Stimulated activated CD4-positive, alpha-beta T cell treated with anti-CD3 and anti-CD28 coated beads, TNF-alpha, amount 100 ng/mL, for 1 hour (primary cell): ENCODE results near the gene CHSY3.

Source experiments
- DNase-seq, 3 donors: peaks; one replicate each; pipeline ENCODE4 v3.0.0-alpha.2; 2020; ENCODE audit warnings: low read depth in 3 of 3, low spot score in 1 of 3

Gene CHSY3

DNA sequence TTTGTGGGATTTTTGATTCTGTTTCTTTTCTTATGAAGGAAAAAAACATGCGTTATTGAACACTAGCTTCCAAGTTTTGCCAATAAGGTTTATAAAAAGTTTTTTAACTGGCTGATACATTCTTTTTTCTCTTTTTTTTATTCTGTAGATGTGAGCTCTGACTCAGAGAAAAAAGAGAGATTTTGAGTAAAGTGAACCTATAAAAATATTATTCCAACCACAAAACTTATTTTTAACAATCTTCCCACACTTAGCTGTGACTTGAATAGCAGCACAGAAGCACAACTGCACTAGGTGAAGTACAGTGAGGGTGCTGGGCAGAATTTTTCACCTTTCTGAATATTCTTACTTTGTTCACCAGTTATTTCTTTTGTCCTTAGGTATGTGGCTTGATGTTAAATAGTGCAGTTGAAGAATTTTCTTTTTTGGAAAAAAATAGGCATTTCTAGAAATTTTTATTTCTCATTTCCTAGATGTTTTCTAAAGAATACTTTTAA, 41.6 kb downstream of the CHSY3 start:
- no peak for DNase-seq

DNA sequence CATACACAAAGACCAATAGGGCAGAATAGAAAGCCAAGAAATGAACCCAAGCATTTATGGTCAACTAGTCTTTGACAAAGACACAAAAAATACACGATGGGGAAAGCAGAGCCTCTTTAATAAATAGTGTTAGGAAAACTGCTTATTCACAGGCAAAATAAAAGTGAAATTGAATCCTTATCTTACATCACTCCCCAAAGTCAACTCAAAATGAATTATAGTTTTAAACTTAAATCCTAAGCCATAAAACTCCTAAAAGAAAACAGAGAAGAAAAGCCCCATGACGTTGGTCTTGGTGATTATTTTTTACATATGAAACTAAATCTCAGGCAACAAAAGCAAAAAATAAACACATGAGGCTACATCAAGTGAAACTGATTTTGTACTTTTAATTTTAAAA, 46.8 kb downstream of the CHSY3 start:
- DNase-seq, result no peak

DNA sequence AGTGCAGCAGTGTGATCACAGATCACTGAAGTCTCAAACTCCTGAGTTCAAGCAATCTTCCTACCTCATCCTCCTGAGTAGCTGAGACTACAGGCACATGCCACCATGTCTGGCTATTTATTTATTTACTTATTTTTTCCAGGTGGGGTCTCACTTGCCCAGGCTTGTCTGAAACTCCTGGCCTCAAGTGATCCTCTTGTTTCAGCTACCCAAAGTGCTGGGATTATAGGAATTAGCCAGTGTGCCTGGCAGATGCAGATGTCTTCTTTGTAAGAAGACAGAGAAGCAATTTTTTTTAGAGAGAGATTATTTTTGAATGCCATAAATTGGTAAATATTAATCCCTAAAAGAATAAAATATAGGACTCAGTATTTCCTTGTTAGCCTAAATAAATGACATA, 54.3 kb downstream of the CHSY3 start:
- no peak for DNase-seq

DNA sequence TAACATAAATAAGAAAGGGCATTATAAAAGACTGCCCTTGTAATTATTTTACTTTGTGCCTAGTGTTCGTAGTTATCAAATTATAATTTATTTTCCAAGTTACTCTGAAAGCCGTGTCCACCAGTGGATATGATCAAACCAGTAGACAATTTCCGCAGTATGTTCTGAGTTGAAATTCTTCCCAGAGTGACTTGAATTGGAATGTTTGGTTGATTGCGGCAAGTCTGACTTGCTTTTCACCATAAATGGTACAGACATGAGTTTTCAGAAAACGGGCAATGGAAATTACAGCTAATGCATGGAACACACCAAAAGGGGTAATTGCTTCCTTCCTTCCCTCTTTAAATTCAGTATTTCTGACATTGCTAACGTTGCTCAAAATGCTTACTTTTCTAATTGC, 56.6 kb downstream of the CHSY3 start:
- DNase-seq, result no peak

DNA sequence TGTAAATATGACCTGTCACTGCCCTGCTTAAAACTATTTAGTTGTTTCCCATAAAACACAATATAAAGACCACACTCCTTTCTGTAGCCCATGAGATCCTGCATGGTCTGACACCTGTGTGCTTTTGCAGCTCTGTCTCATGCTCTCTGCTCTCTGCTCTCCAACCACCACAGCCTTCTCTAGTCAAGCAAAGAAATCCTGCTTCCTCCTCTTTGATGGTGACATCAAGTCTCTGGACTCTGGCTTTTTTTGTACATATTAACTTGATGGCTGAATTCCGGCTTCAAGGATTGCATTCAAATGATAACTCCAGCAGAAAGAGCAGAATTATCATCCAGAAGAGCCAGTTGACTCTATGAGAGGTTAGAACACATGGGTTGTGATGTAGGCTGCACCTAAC, 58.2 kb downstream of the CHSY3 start:
- DNase-seq, result no peak

DNA sequence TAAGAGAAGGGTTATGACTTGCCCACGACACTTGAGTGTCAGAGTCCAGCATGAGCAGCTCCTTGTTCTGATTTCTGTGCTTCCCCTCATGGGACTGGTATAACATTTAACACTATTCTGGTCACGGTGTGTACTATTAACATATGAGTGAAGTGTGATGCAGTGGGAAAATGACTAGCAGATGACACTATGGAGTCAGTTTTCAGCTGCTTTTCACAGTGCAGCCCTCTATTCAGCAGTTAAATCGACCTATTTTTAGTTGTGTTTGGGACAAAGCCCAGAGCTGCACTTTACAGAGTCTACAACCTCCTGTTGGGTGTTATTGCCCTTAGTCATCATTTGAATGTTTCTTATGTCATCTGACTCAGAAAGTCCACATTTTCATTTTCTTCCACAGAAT, 59.1 kb downstream of the CHSY3 start:
- DNase-seq, result no peak

DNA sequence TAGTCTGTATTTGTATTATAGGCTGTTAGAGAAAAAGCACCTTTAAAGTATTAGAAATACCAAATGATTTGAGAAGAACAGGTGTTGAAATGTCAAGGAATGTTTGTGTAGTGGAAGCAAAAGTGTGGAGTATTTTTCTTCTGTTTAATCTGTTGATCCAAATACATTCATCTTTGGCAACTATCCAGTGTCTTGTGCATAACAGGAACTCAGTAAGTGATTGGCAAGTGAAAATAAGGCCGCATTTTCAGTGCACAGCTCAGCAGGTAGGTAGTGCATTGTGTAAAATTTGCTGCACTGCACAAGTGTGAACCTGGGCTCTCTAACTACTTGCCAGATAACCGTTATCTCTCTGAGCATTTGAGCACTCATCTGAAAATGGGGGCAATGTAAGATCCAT, 61.8 kb downstream of the CHSY3 start:
- DNase-seq, result no peak

DNA sequence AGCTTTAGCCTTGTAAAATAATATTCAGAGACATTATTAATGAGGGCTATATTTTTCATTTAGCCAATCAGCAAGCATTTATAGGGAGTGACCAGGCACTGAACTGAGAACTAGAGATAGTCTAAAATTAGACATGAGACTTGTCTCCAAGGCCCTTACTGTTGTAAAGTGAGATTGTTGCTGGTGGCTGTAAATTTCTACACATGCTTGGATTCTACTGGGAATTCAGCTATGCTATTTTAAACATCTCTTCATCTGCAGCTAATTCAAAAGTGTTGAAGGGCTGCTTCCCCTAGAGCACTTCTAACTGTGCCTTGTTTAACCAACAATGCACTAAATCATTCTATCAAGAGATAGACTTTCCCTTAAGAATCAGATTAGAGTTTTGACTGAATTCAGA, 67.4 kb downstream of the CHSY3 start:
- no peak for DNase-seq

DNA sequence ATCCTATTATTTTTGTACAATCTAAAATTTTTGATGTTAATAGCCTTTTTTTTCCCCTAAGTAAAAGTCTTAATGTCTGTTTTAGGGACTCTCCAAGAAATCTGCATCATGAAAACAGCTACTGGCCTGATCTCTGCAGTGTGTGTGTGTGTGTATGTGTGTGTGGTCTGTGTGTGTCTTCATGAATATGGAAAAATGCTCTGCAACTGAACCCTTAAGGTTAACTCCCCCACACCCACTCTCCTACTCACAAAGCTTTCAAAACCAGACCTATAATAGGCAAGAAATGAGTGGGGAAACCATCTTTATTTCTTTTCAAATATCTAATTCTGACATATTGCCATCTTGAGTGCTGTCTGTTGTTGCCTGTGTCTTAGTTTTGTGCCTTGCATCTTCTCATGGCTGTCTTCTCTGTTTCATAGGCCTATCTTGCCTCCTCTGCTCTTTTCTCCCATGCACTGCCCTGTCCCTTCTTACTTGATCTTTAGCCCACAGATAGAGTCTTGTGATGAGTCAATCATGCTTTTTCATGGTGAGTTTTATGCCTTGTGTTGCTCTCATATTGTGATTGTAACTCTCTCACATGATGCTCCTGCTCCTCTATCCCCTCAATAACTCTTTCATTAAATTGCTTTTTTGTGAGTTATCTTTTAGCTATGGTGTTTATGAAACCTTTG, 68.3 kb downstream of the CHSY3 start:
- no peak for DNase-seq

DNA sequence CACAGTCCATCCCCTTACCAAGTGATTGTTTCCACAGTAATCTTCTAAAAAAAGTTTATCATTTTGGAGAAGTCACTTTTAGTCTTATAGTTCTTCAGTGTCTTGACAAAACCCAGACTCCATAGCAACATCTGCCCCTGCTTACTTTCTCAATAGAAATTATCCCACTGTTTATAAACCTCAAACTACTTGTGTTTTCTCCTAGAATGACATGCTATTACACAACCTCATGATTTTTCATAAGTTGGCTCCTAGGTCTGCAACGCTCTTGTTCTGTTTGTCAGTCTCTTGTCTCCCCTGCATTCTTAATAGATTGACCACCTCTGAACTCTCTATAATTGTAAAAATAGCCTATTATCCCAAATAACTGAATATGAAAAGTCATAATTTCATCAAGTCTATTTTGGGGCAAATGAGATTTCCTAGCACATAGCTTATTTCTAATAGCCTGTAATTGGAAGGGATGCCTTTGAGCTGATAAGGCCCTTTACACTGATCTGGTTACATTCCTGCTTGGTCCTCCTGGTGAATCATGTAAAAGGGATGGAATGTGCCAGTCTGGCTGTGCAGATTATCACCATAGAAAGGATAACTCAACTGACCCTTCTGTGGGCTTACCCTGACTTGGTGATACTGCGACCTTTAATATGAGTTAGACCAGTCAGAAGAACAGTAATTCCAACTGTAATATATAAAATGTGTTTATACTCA, 69.6 kb downstream of the CHSY3 start:
- DNase-seq, result no peak

DNA sequence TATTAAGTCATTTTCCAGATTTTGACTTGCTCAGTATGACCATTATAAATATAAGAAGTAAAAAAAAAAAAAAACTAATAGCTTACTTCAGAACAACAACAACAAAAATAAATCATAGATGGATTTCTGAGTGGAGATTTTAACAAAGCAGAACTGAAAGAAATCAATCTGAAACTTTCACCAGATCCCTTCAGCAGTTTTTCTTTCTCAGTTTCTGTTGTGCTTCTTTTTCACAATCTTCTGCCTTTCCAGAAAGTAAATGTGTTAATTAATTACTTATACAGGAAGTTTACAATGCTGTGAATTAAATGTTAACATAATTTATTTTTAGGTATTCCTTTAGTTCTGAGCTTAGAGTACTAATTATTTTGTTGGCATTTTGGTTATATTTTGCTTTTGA, 73.5 kb downstream of the CHSY3 start:
- no peak for DNase-seq

DNA sequence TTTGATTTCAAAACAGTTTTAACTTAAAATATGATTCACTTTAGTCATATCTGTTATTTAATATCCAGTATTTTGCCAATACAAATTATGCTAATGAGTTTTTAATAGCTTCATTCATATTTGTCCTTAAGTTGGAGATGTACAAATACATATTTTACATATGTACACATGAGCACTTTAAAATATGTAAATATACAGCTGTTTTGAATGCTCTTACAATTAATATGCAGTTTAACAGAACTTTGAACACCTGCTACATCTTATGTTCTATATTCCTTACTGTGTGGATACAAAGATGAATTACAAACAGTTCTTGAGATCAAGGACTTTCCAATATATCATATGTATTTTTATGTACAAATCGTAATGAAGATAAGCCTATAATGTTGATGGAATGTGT, 74.0 kb downstream of the CHSY3 start:
- no peak for DNase-seq

DNA sequence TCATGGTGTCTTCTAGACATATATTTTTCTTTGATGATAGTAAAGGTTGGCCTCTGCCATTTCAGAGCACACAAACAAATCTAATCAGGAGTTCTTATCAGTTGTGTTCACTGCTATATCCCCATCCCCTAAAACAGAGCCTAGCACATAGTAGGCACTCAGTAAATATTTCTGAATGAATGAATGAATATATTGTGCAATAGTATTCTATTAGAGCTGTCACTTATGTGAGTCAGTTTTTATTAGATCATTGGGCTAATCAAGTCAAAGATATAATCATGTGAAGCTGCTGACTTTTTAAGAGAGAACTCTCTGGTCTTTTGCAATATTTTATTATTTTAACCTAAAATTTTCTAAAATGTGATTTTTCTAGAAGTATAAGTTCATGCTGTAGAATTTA, 84.2 kb downstream of the CHSY3 start:
- DNase-seq, result no peak

DNA sequence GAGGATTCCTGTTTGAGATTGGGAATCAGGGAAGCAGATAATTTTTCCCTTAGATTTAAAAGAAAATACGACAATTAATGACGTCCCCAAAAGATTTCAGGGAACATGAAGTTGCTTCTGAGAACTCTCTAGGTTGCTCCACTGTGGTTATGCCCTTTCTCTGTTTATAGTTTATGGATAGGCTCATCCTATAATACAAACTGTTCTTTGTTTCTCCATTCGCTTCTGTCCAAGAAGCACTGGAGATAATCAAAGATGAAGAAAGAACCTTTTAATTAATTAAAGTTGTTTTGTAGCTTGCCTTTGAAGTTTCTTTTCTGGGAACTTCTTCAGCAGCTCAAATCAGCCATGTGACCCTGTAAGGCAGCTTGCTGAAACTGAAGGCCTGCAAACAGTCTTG, 87.5 kb downstream of the CHSY3 start:
- no peak for DNase-seq

DNA sequence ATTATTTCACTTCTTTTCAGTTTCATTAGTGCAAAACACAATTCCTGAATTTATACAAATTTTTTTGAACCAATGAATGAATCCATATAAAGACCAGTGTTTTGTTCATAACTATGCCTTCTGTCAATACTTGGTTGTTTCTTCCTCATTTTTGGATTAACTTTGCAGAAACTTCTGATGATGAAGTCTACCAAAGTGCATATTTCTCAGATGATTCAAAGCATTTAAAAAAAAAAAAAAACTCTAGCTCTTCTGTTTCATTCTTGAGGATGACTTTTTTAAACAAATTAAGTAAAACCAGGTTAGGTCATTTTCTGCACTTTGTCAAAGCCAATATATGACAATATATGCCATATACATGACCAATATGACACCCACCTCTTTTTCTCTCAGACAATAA, 92.6 kb downstream of the CHSY3 start:
- DNase-seq, result no peak

DNA sequence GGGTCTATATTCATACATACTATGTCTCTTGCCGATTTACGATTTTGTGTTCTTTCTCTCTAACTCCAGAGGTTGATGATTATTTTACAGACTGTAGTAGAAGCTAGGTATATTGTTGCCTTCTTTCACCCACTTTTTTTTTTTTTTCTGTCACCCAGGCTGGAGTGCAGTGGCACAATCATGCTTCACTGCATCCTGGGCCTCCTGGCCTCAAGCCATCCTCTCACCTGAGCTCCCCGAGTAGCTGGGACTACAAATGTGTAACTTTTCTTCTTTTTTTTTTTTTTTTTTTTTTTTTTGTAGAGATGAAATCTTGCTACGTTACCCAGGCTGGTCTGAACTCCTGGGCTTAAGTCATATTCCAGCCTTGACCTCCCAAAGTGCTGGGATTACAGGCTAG, 96.2 kb downstream of the CHSY3 start:
- DNase-seq, result no peak

DNA sequence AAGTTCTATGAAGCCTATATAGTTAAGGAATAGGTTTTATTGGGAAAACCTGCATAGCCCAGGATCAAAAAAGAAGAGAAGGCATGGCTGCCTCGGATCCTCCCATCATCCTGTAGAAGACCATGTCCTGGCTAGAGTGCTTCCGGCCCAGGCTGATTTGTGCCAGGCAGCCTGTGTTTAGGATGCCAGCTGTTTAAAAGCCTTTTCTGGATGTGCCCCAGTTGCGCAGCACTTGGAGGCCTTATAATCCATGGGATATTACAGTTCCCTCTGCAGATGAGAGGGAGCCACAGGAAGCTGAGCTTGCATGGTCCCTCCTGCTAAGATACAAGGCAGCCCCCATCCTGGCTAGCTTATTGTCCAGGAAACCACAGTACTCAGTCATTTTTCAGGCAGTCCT, 97.9 kb downstream of the CHSY3 start:
- no peak for DNase-seq

DNA sequence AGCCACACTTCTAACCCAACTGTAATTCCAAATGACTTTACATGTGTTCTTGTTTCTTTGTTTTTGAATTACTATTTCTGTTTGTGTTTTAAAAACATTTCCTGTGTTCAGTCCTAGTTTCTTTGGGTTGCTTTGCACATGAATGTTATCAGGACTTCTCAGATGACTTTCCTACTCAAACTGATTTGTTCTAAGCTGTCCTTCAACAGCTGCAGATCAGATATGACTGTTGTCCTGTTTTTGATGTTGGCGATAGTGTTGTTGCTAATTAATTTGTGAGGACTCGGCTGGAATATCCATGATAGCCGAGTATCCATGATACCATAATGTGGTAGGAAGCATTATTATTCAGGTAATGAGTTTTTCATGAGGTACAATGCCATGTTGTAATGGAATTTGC, 98.6 kb downstream of the CHSY3 start:
- no peak for DNase-seq

DNA sequence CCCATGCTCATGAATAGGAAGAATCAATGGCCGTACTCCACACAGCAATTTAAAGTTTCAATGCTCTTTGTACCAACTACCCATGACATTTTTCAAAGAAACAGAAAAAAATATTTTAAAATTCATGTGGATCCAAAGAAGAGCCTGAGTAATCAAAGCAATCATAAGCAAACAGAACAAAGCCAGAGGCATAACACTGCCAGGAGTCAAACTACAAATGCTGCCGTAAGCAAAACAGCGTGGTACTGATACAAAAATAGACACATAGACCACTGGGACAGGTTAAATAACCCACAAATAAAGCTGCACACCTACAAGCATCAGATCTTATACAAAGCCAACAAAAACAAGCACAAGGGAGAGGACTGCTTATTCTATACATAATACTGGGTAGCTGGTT, 107.7 kb downstream of the CHSY3 start:
- no peak for DNase-seq

DNA sequence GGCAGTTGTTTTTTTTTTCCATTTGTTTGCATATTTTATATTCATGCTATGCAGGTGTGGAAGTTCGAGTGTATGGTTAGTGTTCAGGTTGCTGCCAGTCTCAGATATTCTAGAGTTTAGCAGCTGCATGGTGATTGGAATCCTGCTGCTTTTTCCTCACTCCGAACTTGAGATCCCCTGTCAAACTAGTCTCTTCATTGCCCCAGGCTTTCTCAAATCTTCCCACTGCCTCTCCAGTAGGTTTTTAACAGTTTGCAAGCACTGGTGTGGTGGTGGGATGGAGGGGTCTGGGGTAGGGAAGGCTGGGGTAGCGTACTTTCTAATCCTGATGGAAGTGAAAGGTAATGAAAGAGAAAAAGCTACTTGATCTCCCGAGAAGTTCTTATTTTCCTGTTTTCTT, 112.9 kb downstream of the CHSY3 start:
- no peak for DNase-seq

DNA sequence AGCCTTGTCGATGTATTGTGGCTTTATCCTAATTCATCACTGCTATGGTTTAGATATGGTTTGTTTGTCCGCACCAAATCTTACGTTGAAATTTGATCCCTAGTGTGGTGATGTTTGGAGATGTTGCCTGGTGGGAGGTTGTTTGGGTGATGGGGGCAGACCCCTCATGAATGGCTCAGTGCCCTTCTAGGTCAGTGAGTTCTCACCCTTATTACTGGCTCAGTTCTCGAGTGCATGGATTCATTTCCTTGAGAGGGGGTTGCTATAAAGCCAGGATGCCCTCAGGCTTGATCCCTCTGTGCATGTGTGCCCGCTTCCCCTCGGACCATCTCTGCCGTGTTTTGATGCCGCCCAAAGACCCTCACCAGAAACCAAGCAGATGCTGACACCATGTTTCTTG, 114.4 kb downstream of the CHSY3 start:
- DNase-seq, result no peak

DNA sequence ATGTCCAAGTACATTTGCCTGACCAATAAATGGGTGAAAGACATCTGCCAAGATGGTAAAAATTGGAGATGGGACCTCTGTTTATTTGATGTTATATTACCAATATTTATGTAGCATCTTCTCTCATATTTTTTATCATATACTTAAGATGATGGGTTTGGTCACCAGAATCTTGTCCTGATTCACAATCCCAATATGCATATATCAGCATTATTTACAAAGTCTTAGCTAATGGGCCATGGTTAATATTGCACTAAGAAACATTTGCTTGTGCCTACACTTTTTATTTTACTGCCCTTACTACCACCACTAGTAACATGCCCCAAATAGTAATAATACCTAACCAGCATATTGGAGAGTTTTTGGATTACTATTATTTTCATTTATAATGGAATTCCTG, 116.7 kb downstream of the CHSY3 start:
- DNase-seq, result no peak

DNA sequence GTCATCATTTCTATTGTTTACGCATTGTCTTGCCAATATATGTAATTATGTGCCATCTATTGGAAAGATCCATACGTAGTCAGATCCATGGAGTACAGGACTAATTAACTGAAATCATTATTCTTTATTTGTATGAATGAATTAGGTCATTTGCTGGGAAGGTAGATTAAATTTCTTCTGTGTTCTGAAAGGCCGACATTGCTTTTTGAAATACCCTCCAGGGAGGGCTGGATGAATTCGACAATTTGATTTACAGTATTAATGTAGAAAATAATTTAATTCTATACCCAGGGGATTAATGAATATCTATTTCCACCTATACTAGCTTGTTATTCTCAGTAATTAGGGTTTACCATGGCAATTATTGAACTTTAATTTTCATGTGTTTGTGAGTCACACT, 117.6 kb downstream of the CHSY3 start:
- no peak for DNase-seq
